Glutamatergic neuron (in vitro differentiated cells): ENCODE data around the gene STAT4. TPM values are rescaled to one million over a fixed set of nuclear protein-coding genes. Genes with fewer than 3 reads are reported as not detected.

Source experiments
- DNase-seq: peaks from one replicate; pipeline ENCODE4 v3.0.0; 2022
- H3K27ac Mint-ChIP-seq: one replicate; pipeline ENCODE4 v1.8.0; 2020; ENCODE audit warnings: mild to moderate bottlenecking, mixed read lengths, inconsistent platforms; ENCODE audit not compliant: unreplicated experiment
- H3K27me3 Mint-ChIP-seq: one replicate; pipeline ENCODE4 v1.8.0; 2020; ENCODE audit warnings: mild to moderate bottlenecking, moderate library complexity, mixed read lengths, inconsistent platforms; ENCODE audit not compliant: unreplicated experiment
- H3K36me3 Mint-ChIP-seq: one replicate; pipeline ENCODE4 v1.8.0; 2020; ENCODE audit warnings: mild to moderate bottlenecking, mixed read lengths, inconsistent platforms; ENCODE audit not compliant: unreplicated experiment
- H3K4me1 Mint-ChIP-seq: one replicate; pipeline ENCODE4 v1.8.0; 2020; ENCODE audit warnings: mild to moderate bottlenecking, low read depth, mixed read lengths, inconsistent platforms; ENCODE audit not compliant: unreplicated experiment
- H3K4me3 Mint-ChIP-seq: one replicate; pipeline ENCODE4 v1.8.0; 2020; ENCODE audit warnings: mild to moderate bottlenecking, mixed read lengths, inconsistent platforms; ENCODE audit not compliant: unreplicated experiment
- H3K9me3 Mint-ChIP-seq: one replicate; pipeline ENCODE4 v1.8.0; 2020; ENCODE audit warnings: mild to moderate bottlenecking, moderate library complexity, mixed read lengths, inconsistent platforms; ENCODE audit not compliant: unreplicated experiment
- CTCF ChIP-seq: fragments of 200-600 bp; sonication (generic); IDR thresholded peaks from one replicate; pipeline ENCODE4 v1.5.0; 2021; ENCODE audit not compliant: partially characterized antibody, unreplicated experiment
- total RNA-seq: library from RNA; stranded (reverse); fragmentation: NEBNext Ultra II Directional; extraction: Animal tissue kit (Norgen Biotek cat#: 25700); gene quantifications from one replicate; pipeline ENCODE4 v1.2.1, GENCODE V29; 2021; ENCODE audit not compliant: unreplicated experiment

Gene STAT4
- total RNA-seq, 1 donor from 2014 or later: 0.74 TPM

- Mint-ChIP-seq H3K27me3 (no peaks in the 10 kb centered on the region), H3K27ac (no peak overlapping the region), H3K4me3 (no peak overlapping the region), H3K4me1 (no peaks in the 10 kb centered on the region), H3K9me3 (no peaks in the 10 kb centered on the region), H3K36me3 (no peaks in the 10 kb centered on the region)
- no peak for DNase-seq
- no peak for TF ChIP-seq CTCF
These were observed 113.4 kb downstream of the STAT4 start for GRCh38 chr2:191037351-191037750.

GRCh38 chr2:191036363-191036762 is 114.4 kb downstream of the STAT4 start:
- Mint-ChIP-seq H3K36me3 (no peaks in the 10 kb centered on the region), H3K9me3 (no peaks in the 10 kb centered on the region), H3K27me3 (no peaks in the 10 kb centered on the region), H3K27ac (no peak overlapping the region), H3K4me1 (no peaks in the 10 kb centered on the region), H3K4me3 (no peak overlapping the region)
- TF ChIP-seq CTCF: no peak
- DNase-seq: no peak

GRCh38 chr2:191032588-191033429 is 118.0 kb downstream of the STAT4 start:
- no peak for DNase-seq
- no peak overlapping the region for H3K27ac Mint-ChIP-seq
- TF ChIP-seq CTCF: no peak

GRCh38 chr2:191031256-191031655 is 119.5 kb downstream of the STAT4 start:
- DNase-seq: no peak
- H3K27ac Mint-ChIP-seq: no peak overlapping the region
- TF ChIP-seq CTCF: no peak
- no peaks in the 10 kb centered on the region for H3K9me3 Mint-ChIP-seq
- H3K36me3 Mint-ChIP-seq: no peaks in the 10 kb centered on the region
- H3K4me1 Mint-ChIP-seq: no peaks in the 10 kb centered on the region
- no peaks in the 10 kb centered on the region for H3K27me3 Mint-ChIP-seq
- H3K4me3 Mint-ChIP-seq: no peak overlapping the region

More at GRCh38 chr2:191032588-191033429, 118.0 kb downstream of the STAT4 start:
- no peaks in the 10 kb centered on the region for H3K27me3 Mint-ChIP-seq
- H3K4me1 Mint-ChIP-seq: no peaks in the 10 kb centered on the region
- H3K36me3 Mint-ChIP-seq: no peaks in the 10 kb centered on the region
- no peaks in the 10 kb centered on the region for H3K9me3 Mint-ChIP-seq
- no peak overlapping the region for H3K4me3 Mint-ChIP-seq

GRCh38 chr2:191030521-191031154 is 120.2 kb downstream of the STAT4 start:
- TF ChIP-seq CTCF: peak; percentile 71
- no peak overlapping the region for H3K27ac Mint-ChIP-seq
- H3K9me3 Mint-ChIP-seq: no peaks in the 10 kb centered on the region
- no peaks in the 10 kb centered on the region for H3K27me3 Mint-ChIP-seq
- no peak for DNase-seq
- no peaks in the 10 kb centered on the region for H3K36me3 Mint-ChIP-seq
- no peaks in the 10 kb centered on the region for H3K4me1 Mint-ChIP-seq
- H3K4me3 Mint-ChIP-seq: no peak overlapping the region
